Measurements from ENCODE around the gene HIPK2.

DNA sequence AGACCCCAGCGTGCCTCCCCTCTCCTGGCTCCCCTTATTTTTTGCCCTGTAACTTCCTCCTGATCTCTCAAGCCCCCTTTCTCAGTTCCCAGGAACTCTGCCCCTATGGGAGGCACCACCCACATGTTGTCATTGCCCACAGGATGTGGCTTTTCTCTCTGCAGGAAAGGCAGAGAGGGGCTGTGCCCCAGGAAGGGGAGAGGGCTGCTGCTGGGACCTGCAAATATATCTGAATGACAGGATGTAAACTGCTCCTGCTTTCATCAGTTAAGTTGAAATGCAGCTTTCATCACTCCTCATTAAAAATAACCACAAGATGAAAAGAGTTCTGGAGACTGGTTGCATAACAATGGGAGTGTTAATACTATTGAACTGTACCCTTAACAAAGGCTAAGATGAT, 151.0 kb downstream of the HIPK2 start:
- no peak for TF ChIP-seq RFX5 (IDR thresholded peaks at IDR 0.05)
- no peak for TF ChIP-seq CTCF (IDR thresholded peaks at IDR 0.05)
- no peak for TF ChIP-seq KDM5A (IDR thresholded peaks at IDR 0.05)
- TF ChIP-seq POLR2A (IDR thresholded peaks at IDR 0.05; ENCODE audit: low read length) = no peak
- no peak for TF ChIP-seq ELK1 (IDR thresholded peaks at IDR 0.05; ENCODE audit: low read depth, low read length)
- TF ChIP-seq CHD2 (IDR thresholded peaks at IDR 0.05; ENCODE audit: low read length, partially characterized antibody) = no peak
- no peak for TF ChIP-seq JUNB (IDR thresholded peaks at IDR 0.05)
- no peak for TF ChIP-seq EP300 (IDR thresholded peaks at IDR 0.05)

Data from A549 (cell line).